IPS-20b (cell line): ENCODE results near the gene KIRREL3.

ENCODE experiments used
- H3K27ac ChIP-seq: one replicate; pipeline ENCODE4 v1.5.1; 2013; ENCODE audit warnings: low read length
- H3K27me3 ChIP-seq: 2 replicates; pipeline ENCODE4 v1.6.1; 2013; ENCODE audit warnings: mild to moderate bottlenecking, low read length, inconsistent platforms; ENCODE audit not compliant: insufficient read depth
- H3K36me3 ChIP-seq: 2 replicates; pipeline ENCODE4 v1.6.1; 2013; ENCODE audit warnings: low read depth, mild to moderate bottlenecking, inconsistent platforms, low read length, moderate library complexity; ENCODE audit not compliant: insufficient read depth
- H3K4me1 ChIP-seq: 2 replicates; pipeline ENCODE4 v1.6.1; 2013; ENCODE audit warnings: mild to moderate bottlenecking, control low read depth, inconsistent platforms, low read length, moderate library complexity; ENCODE audit not compliant: insufficient read depth
- H3K4me3 ChIP-seq: 2 replicates; pipeline ENCODE4 v1.5.1; 2013; ENCODE audit warnings: mild to moderate bottlenecking, low read length, inconsistent platforms
- H3K9ac ChIP-seq: 2 replicates; pipeline ENCODE4 v1.6.1; 2013; ENCODE audit warnings: low read depth, mild to moderate bottlenecking, inconsistent platforms, low read length, moderate library complexity
- H3K9me3 ChIP-seq: 2 replicates; pipeline ENCODE4 v1.6.1; 2013; ENCODE audit warnings: mild to moderate bottlenecking, low read depth, low read length, inconsistent platforms; ENCODE audit not compliant: insufficient read depth

KIRREL3 gene

GRCh38 chr11:126863294-126863997 lies 137.1 kb downstream of the KIRREL3 start:
- Histone ChIP-seq H3K27me3 (peaks cover 4% of the 10 kb centered on the region; the same call in 1 of the 2 replicates), H3K4me3 (no peak overlapping the region), H3K4me1 (no peaks in the 10 kb centered on the region), H3K9ac (no peak overlapping the region), H3K36me3 (no peaks in the 10 kb centered on the region), H3K9me3 (no peaks in the 10 kb centered on the region; the same call in 1 of the 2 replicates), H3K27ac (no peak overlapping the region)

- no peaks in the 10 kb centered on the region; the same call in 1 of the 2 replicates for H3K9me3 ChIP-seq
- H3K27ac ChIP-seq: no peak overlapping the region
- H3K4me1 ChIP-seq: no peaks in the 10 kb centered on the region
- no peak overlapping the region for H3K9ac ChIP-seq
- H3K27me3 ChIP-seq: peaks cover 4% of the 10 kb centered on the region; the same call in 1 of the 2 replicates
- H3K36me3 ChIP-seq: no peaks in the 10 kb centered on the region
- no peak overlapping the region for H3K4me3 ChIP-seq
Measured at GRCh38 chr11:126862664-126863243, 137.8 kb downstream of the KIRREL3 start.

GRCh38 chr11:126861796-126862459 lies 138.6 kb downstream of the KIRREL3 start:
- Histone ChIP-seq H3K27ac (no peak overlapping the region), H3K36me3 (no peaks in the 10 kb centered on the region), H3K4me1 (no peaks in the 10 kb centered on the region), H3K4me3 (no peak overlapping the region), H3K27me3 (peaks cover 4% of the 10 kb centered on the region; the same call in 1 of the 2 replicates), H3K9me3 (no peaks in the 10 kb centered on the region; the same call in 1 of the 2 replicates), H3K9ac (no peak overlapping the region)

GRCh38 chr11:126857860-126858808 lies 142.4 kb downstream of the KIRREL3 start:
- Histone ChIP-seq H3K9ac (no peak overlapping the region), H3K36me3 (no peaks in the 10 kb centered on the region), H3K27me3 (no peaks in the 10 kb centered on the region; the same call in 1 of the 2 replicates), H3K9me3 (no peaks in the 10 kb centered on the region; the same call in 1 of the 2 replicates), H3K4me3 (no peak overlapping the region), H3K27ac (no peak overlapping the region), H3K4me1 (no peaks in the 10 kb centered on the region)

GRCh38 chr11:126855536-126855935 lies 145.0 kb downstream of the KIRREL3 start:
- Histone ChIP-seq H3K36me3 (no peaks in the 10 kb centered on the region), H3K27me3 (no peaks in the 10 kb centered on the region; the same call in 1 of the 2 replicates), H3K4me1 (no peaks in the 10 kb centered on the region), H3K27ac (no peak overlapping the region), H3K9ac (no peak overlapping the region), H3K4me3 (no peak overlapping the region), H3K9me3 (no peaks in the 10 kb centered on the region; the same call in 1 of the 2 replicates)

- Histone ChIP-seq H3K27ac (no peak overlapping the region), H3K4me3 (no peak overlapping the region)
Measured at GRCh38 chr11:126853732-126854131, 146.8 kb downstream of the KIRREL3 start.

GRCh38 chr11:126844789-126845188 lies 155.8 kb downstream of the KIRREL3 start:
- H3K9me3 ChIP-seq: peaks cover 9% of the 10 kb centered on the region; the same call in 1 of the 2 replicates
- no peaks in the 10 kb centered on the region for H3K27me3 ChIP-seq
- no peaks in the 10 kb centered on the region for H3K36me3 ChIP-seq
- H3K9ac ChIP-seq: no peak overlapping the region
- H3K4me3 ChIP-seq: no peak overlapping the region
- H3K27ac ChIP-seq: no peak overlapping the region
- no peaks in the 10 kb centered on the region for H3K4me1 ChIP-seq

More at GRCh38 chr11:126853732-126854131, 146.8 kb downstream of the KIRREL3 start:
- no peak overlapping the region for H3K9ac ChIP-seq
- no peaks in the 10 kb centered on the region for H3K4me1 ChIP-seq
- no peaks in the 10 kb centered on the region for H3K27me3 ChIP-seq
- no peaks in the 10 kb centered on the region for H3K36me3 ChIP-seq
- H3K9me3 ChIP-seq: no peaks in the 10 kb centered on the region

- no peak overlapping the region for H3K4me3 ChIP-seq
- H3K27me3 ChIP-seq: no peaks in the 10 kb centered on the region
- no peaks in the 10 kb centered on the region for H3K4me1 ChIP-seq
- H3K36me3 ChIP-seq: no peaks in the 10 kb centered on the region
- peaks cover 9% of the 10 kb centered on the region; the same call in 1 of the 2 replicates for H3K9me3 ChIP-seq
- H3K9ac ChIP-seq: no peak overlapping the region
- no peak overlapping the region for H3K27ac ChIP-seq
Measured at GRCh38 chr11:126843096-126843495, 157.5 kb downstream of the KIRREL3 start.

GRCh38 chr11:126841999-126842398 lies 158.6 kb downstream of the KIRREL3 start:
- H3K9me3 ChIP-seq: peaks cover 9% of the 10 kb centered on the region; the same call in 1 of the 2 replicates
- no peaks in the 10 kb centered on the region for H3K4me1 ChIP-seq
- no peaks in the 10 kb centered on the region for H3K36me3 ChIP-seq
- no peak overlapping the region for H3K27ac ChIP-seq
- no peaks in the 10 kb centered on the region for H3K27me3 ChIP-seq
- no peak overlapping the region for H3K4me3 ChIP-seq
- no peak overlapping the region for H3K9ac ChIP-seq

GRCh38 chr11:126840975-126841374 lies 159.6 kb downstream of the KIRREL3 start:
- H3K27ac ChIP-seq: no peak overlapping the region
- H3K27me3 ChIP-seq: no peaks in the 10 kb centered on the region
- peaks cover 3% of the 10 kb centered on the region; the same call in 1 of the 2 replicates for H3K9me3 ChIP-seq
- H3K9ac ChIP-seq: no peak overlapping the region
- H3K4me1 ChIP-seq: no peaks in the 10 kb centered on the region
- H3K4me3 ChIP-seq: no peak overlapping the region
- H3K36me3 ChIP-seq: no peaks in the 10 kb centered on the region
